Heart right ventricle (tissue), 16 donors: ENCODE results near the gene ZNF135. TPM values are rescaled to one million over a fixed set of nuclear protein-coding genes. Genes with fewer than 3 reads are reported as not detected.

Experiments
- ATAC-seq, 8 donors: fragments of 200-7000 bp; cut with Tn5 transposase; one replicate each; pipeline ENCODE4 v1.9.1; 2020; ENCODE audit warnings: mild to moderate bottlenecking in 8 of 8, moderate library complexity in 8 of 8, moderate number of reproducible peaks in 1 of 8
- DNase-seq, 2 donors: peaks; one replicate each; pipeline ENCODE4 v3.0.0-alpha.2; 2020
- H3K27ac ChIP-seq, 10 donors: fragments of 200-600 bp; sonication (generic) in 2 of 10; one replicate each; pipeline versions ENCODE4 v1.5.0 to v1.8.0; 2020 to 2022; ENCODE audit warnings: mild to moderate bottlenecking in 3 of 10
- H3K27me3 ChIP-seq, 7 donors: fragments of 200-600 bp; one replicate each; pipeline ENCODE4 v1.8.0; 2021 to 2022; ENCODE audit warnings: mild to moderate bottlenecking in 2 of 7
- H3K36me3 ChIP-seq, 9 donors: fragments of 200-600 bp; sonication (generic) in 1 of 9; one replicate each; pipeline versions ENCODE4 v1.5.0 to v1.8.0; 2020 to 2022; ENCODE audit warnings: mild to moderate bottlenecking in 2 of 9
- H3K4me1 ChIP-seq, 9 donors: fragments of 200-600 bp; sonication (generic) in 1 of 9; one replicate each; pipeline versions ENCODE4 v1.5.0 to v1.8.0; 2020 to 2022; ENCODE audit warnings: mild to moderate bottlenecking in 4 of 9
- H3K4me3 ChIP-seq, 10 donors: fragments of 200-600 bp; sonication (generic) in 2 of 10; one replicate each; pipeline versions ENCODE4 v1.5.0 to v1.8.0; 2020 to 2022; ENCODE audit warnings: mild to moderate bottlenecking in 7 of 10, moderate library complexity in 2 of 10
- H3K9me3 ChIP-seq, 11 donors: fragments of 200-600 bp in 10 of 11; sonication (generic) in 2 of 11; one replicate each; pipeline versions ENCODE4 v1.5.0 to v1.8.0; 2013 to 2022; ENCODE audit warnings: mild to moderate bottlenecking in 2 of 11, control low read depth in 1 of 11, moderate library complexity in 1 of 11
- CTCF ChIP-seq, 9 donors: fragments of 200-600 bp; sonication (generic) in 2 of 9; IDR thresholded peaks; one replicate each; pipeline versions ENCODE4 v1.5.0 to v1.8.0; 2021 to 2022; ENCODE audit warnings: antibody characterized with exemption in 9 of 9, mild to moderate bottlenecking in 5 of 9, moderate library complexity in 1 of 9
- WGBS, 2 donors: extraction: QIAGEN DNeasy Blood & Tissue Kit; methylation state at CpG; one replicate each; pipeline ENCODE4 v1.1.7; 2013; ENCODE audit warnings: inconsistent platforms in 1 of 2; 5-methylcytosine and 5-hydroxymethylcytosine counted together
- intact Hi-C, 10 donors: fragments of 100-400 bp; cut with DNase I; formaldehyde crosslinking; loops; one replicate each; pipeline versions ENCODE4 v1.11.1 to v1.14.2; 2022
- polyA plus RNA-seq, 2 donors: library from polyadenylated mRNA; stranded (reverse); fragments of 200-250 nt; gene quantifications; one replicate each; pipeline ENCODE4 v1.2.3, GENCODE V29; 2013
- total RNA-seq, 10 donors: library from RNA; stranded (reverse); fragmentation: NEBNext Ultra II Directional in 3 of 10; extraction: Animal tissue kit (Norgen Biotek cat#: 25700) in 3 of 10; gene quantifications; one replicate each; pipeline versions ENCODE4 v1.2.1 to v1.2.4, GENCODE V29; 2021 to 2023
- donor health status: Arrhythmogenic right ventricular cardiomyopathy.
- donor health status: ischemic (EF 13 %, LVEDD 7.1; RV severe dilation, severe dysfunction).
- donor health status: healthy with polysubstance abuse.
- donor health status: DM: no; HTN: yes; CAD: no.
- donor health status: DM: no; HTN: no; CAD: no.
- donor health status: ischemic (EF 25% LVEDD 6.9; RV normal size, moderate dysfunction).
- donor health status: ischemic (EF 25% LVEDD 5.7; RV mildly dilated, moderate dysfunction).
- donor health status: healthy.
- donor health status: DM: yes; HTN: yes; CAD: no.
- donor health status: Ischemic cardiomyopathy.
- donor health status: ischemic (EF 35%, LVEDD 5.7; RV mildly dilated, moderate dysfunction).
- donor health status: nonischemic (EF 11% LVEDD 7.7; RV severe dilation, severe dysfunction).
- donor health status: DM: yes; HTN: yes; CAD: no.
- donor health status: PGD.
- donor health status: ischemic (EF 29% LVEDD 5.4; RV normal size, mild dysfunction).
- donor health status: nonischemic (EF 23%, LVEDD 6.1; RV moderate dilation, normal function).

ZNF135 gene
- total and polyA plus RNA-seq, 12 donors, result 2.5 to 10.1 (median 3.9) TPM

DNA sequence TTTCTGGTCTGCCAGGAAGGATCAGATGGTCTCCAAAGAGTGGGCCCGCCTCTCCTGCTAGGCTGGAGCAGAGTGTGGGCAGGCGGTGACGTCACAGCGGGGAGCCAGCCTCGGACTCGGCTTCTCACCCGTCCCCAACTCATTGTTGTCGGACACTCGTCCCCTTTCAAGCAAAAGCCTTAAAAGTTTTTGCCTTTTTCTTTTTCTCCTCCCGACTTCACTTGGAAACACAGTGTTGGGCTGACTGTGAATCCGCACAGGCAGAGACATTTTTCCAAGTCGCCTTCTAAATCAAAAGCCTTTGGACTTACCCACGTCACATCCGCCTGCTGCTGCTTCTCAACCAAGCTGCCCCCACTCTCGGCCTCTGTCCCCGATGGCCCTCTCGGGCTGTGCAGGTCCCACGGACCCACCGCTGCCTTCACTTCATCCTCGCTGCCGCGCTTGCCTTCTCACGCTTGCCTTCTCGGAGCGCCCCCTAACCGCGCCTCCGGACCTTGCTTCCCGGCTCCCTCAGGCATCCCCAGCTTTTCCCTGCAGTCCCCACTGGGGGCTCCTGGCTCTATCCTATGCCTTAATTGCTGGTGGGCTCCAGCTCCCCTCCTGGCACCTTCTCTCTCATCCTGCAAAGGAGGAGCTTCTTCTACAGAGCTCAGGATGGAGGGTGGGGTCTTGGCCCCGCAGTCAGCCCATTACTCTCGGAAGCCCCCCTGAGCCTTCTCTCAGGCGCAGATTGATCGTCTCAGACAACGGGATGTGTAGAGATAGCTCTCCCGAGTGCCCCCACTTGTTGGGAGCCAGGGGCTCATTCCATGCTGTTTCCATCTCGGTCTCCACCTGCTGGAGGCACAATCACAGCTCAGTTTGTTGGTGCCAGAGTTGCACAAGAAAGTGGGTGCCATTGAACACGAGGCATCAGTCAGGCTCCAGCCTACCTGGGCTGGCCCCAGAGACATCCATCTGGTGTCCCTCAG, 3.9 kb upstream of the ZNF135 start:
- peaks cover 0 to 29% (median 16%) of the 10 kb centered on the region in 9 donors for H3K4me1 ChIP-seq
- H3K4me3 ChIP-seq, result peak overlapping the region; percentile 21 to 62 (median 54)
- H3K27ac ChIP-seq, result peak overlapping the region; percentile 78 to 90 (median 85)
- H3K27me3 ChIP-seq, result no peaks in the 10 kb centered on the region
- no peaks in the 10 kb centered on the region for H3K36me3 ChIP-seq
- intact Hi-C loops, result loop anchor here in 5 of 10 donors (5.0 kb wide), 1 partner anchor 42 kb away; the partner anchor contains the start of gene ZSCAN18 (in 5 of the 5)
- H3K9me3 ChIP-seq, result peaks cover 0 to 72% (median 0%) of the 10 kb centered on the region in 11 donors
- TF ChIP-seq CTCF (IDR thresholded peaks at IDR 0.05), result peak in 8 of 9 donors; percentile 3 to 57 (median 32)
- 24 to 41% methylated on average over 37 of the region's 37 CpGs for WGBS, 2 donors
- ATAC-seq (peak in 5 of 8 donors; percentile 26 to 53 (median 36)), DNase-seq (peak; percentile 56 to 61)

GRCh38 chr19:58056261-58056660, 2.8 kb upstream of the ZNF135 start:
- 91 to 94% methylated on average over 6 to 8 of the region's 8 CpGs for WGBS, 2 donors
- H3K4me3 ChIP-seq, result no peak overlapping the region
- DNase-seq, result no peak
- H3K27ac ChIP-seq, result no peak overlapping the region
- peaks cover 0 to 29% (median 16%) of the 10 kb centered on the region in 9 donors for H3K4me1 ChIP-seq
- intact Hi-C loops, result loop anchor here in 5 of 10 donors (5.0 kb wide), 1 partner anchor 41 kb away; the partner anchor contains the start of gene ZSCAN18 (in 5 of the 5)
- no peak for TF ChIP-seq CTCF (IDR thresholded peaks at IDR 0.05)
- no peaks in the 10 kb centered on the region for H3K36me3 ChIP-seq
- ATAC-seq, result no peak
- H3K9me3 ChIP-seq, result peaks cover 0 to 72% (median 0%) of the 10 kb centered on the region in 11 donors
- no peaks in the 10 kb centered on the region for H3K27me3 ChIP-seq

- TF ChIP-seq CTCF (IDR thresholded peaks at IDR 0.05), result no peak
- Histone ChIP-seq H3K9me3 (peaks cover 0 to 72% (median 0%) of the 10 kb centered on the region in 11 donors), H3K36me3 (peaks cover 0 to 3% (median 0%) of the 10 kb centered on the region in 9 donors), H3K4me1 (peaks cover 0 to 29% (median 16%) of the 10 kb centered on the region in 9 donors), H3K27ac (no peak overlapping the region), H3K27me3 (no peaks in the 10 kb centered on the region), H3K4me3 (no peak overlapping the region)
- ATAC-seq (no peak), DNase-seq (no peak)
- 93 to 94% methylated on average over 8 of the region's 8 CpGs for WGBS, 2 donors
- intact Hi-C loops, result loop anchor here in 5 of 10 donors (5.0 kb wide), 1 partner anchor 40 kb away; the partner anchor contains the start of gene ZSCAN18 (in 5 of the 5)
Observed at GRCh38 chr19:58056861-58057260, 2.2 kb upstream of the ZNF135 start.

- peak overlapping the region; percentile 84 to 99 (median 95) for H3K27ac ChIP-seq
- H3K27me3 ChIP-seq, result no peaks in the 10 kb centered on the region
- H3K4me3 ChIP-seq, result peak overlapping the region in 8 of 10 donors; percentile 51 to 82 (median 72)
- no peak for TF ChIP-seq CTCF (IDR thresholded peaks at IDR 0.05)
- WGBS, 2 donors, result 89 to 90% methylated on average over 13 of the region's 13 CpGs
- H3K9me3 ChIP-seq, result peaks cover 0 to 72% (median 0%) of the 10 kb centered on the region in 11 donors
- ATAC-seq, result no peak
- intact Hi-C loops, result loop anchor here in 6 of 10 donors (2.0 to 5.0 kb wide), 2 partner anchors 39 to 56 kb away; partner anchors contain the start of genes ZSCAN18 (in 5 of the 6) and ZNF606 (in 1 of the 6)
- no peak for DNase-seq
- H3K36me3 ChIP-seq, result peaks cover 0 to 15% (median 2%) of the 10 kb centered on the region in 9 donors
- H3K4me1 ChIP-seq, result peaks cover 0 to 29% (median 16%) of the 10 kb centered on the region in 9 donors
Observed at GRCh38 chr19:58058467-58058866, 615 bp upstream of the ZNF135 start.
